ENCODE measurements around the gene OTULINL. TPM values are rescaled to one million over a fixed set of nuclear protein-coding genes. Genes with fewer than 3 reads are reported as not detected.

OTULINL gene
- total RNA-seq, 2 experiments from 2014 or later = 2.6 to 2.7 TPM

DNA sequence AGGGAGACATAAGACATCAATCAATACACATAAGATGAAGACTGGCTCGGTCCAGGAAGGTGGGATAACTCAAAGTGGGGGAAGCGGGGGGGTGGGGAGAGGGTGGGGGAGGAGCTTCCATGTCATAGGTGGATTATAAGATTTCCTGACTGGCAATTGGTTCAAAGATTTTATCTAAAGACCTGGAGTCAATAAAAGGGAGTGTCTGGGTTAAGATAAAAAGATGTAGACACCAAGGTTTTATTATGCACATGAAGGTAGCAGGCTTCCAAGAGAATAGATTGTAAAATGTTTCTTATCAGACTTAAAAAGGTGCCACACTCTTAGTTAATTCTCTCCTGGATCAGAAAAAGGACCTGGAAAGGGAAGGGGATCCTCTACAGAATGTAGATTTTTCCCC lies 25.6 kb upstream of the OTULINL start:
- no peak for TF ChIP-seq CTCF (conservative IDR thresholded peaks at IDR 0.05; ENCODE audit: low read length)
- Histone ChIP-seq H4K20me1 (ENCODE audit: insufficient read depth, low read length) (no peaks in the 10 kb centered on the region), H3K9me2 (ENCODE audit: insufficient read depth, low read length) (no peaks in the 10 kb centered on the region)

GRCh38 chr5:14557203-14557770 lies 24.3 kb upstream of the OTULINL start:
- Histone ChIP-seq H3K36me3 (ENCODE audit: insufficient read depth, low read length) (no peaks in the 10 kb centered on the region), H4K20me1 (ENCODE audit: insufficient read depth, low read length) (no peaks in the 10 kb centered on the region), H3K9me2 (ENCODE audit: insufficient read depth, low read length) (no peaks in the 10 kb centered on the region), H3K27ac (ENCODE audit: low read depth, low read length, poor library complexity, severe bottlenecking) (no peak overlapping the region), H3K4me3 (ENCODE audit: low read depth, low read length, poor library complexity, severe bottlenecking) (no peak overlapping the region), H2AFZ (ENCODE audit: low read length) (no peak overlapping the region), H3K79me2 (ENCODE audit: insufficient read depth, low read depth, low read length) (no peaks in the 10 kb centered on the region), H3K9me3 (ENCODE audit: low read length) (no peaks in the 10 kb centered on the region), H3K4me2 (ENCODE audit: low read length) (no peak overlapping the region), H3K4me1 (ENCODE audit: insufficient read depth, low read length, poor library complexity, severe bottlenecking) (no peaks in the 10 kb centered on the region)
- POLR2A ChIA-PET = interaction anchor here (1.2 kb wide), 1 partner anchor 9 kb away, joined by 3 read pairs; no protein-coding TSS in a partner anchor
- TF ChIP-seq EZH2phosphoT487 (IDR thresholded peaks at IDR 0.05; ENCODE audit: borderline replicate concordance, low read depth, low read length) = no peak
- no peak for TF ChIP-seq CTCF (conservative IDR thresholded peaks at IDR 0.05; ENCODE audit: low read length)
- intact Hi-C loops (cut with micrococcal nuclease; ENCODE audit: unreplicated experiment) = no loop called here
- no peak for DNase-seq (ENCODE audit: low spot score)
- no TSS peak for BruUV-seq (replicated peaks)
- CTCF ChIA-PET (ENCODE audit: unreplicated experiment) = no interaction called here

More for the DNA sequence above, 25.6 kb upstream of the OTULINL start:
- DNase-seq (ENCODE audit: low spot score) = no peak
- Histone ChIP-seq H3K4me1 (ENCODE audit: insufficient read depth, low read length, poor library complexity, severe bottlenecking) (no peaks in the 10 kb centered on the region), H3K4me3 (ENCODE audit: low read depth, low read length, poor library complexity, severe bottlenecking) (no peak overlapping the region), H3K36me3 (ENCODE audit: insufficient read depth, low read length) (no peaks in the 10 kb centered on the region), H3K9me3 (ENCODE audit: low read length) (no peaks in the 10 kb centered on the region), H3K27ac (ENCODE audit: low read depth, low read length, poor library complexity, severe bottlenecking) (no peak overlapping the region), H2AFZ (ENCODE audit: low read length) (no peak overlapping the region), H3K4me2 (ENCODE audit: low read length) (no peak overlapping the region), H3K79me2 (ENCODE audit: insufficient read depth, low read depth, low read length) (no peaks in the 10 kb centered on the region)
- no TSS peak for BruUV-seq (replicated peaks)
- ChIA-PET POLR2A (no interaction called here), CTCF (ENCODE audit: unreplicated experiment) (no interaction called here)
- intact Hi-C loops (cut with micrococcal nuclease; ENCODE audit: unreplicated experiment) = no loop called here

DNA sequence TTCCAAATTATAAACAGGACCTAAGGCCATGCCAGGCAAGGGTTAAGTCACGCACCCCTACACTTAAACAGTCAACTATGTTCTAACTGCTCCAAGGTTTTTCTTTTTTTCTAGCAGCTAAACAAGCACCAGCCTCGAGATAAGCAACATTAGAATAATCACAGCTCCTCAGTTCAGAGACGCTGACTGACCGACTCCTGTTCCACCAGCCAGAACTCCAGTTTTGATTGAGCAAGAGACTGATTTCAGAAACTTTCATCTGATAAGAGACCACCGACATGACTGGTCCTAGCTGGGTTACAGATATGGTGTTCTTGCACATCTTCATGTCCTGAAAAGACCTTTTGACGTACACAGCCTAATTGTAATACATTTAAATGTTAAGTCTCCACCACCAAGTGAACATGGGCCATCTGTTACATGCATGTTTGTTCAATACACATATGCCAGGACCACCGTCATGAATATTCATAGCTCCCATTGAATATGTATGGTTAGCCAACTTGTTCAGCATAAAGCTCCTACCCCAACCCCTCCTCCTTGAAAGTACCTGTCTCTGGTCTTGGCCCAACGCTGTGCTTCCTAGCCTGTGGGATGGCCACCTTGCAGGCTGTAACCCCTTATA lies 23.7 kb upstream of the OTULINL start:
- no TSS peak for BruUV-seq (replicated peaks)
- H3K9me3 ChIP-seq (ENCODE audit: low read length) = no peaks in the 10 kb centered on the region

More for the DNA sequence above, 23.7 kb upstream of the OTULINL start:
- H3K4me3 ChIP-seq (ENCODE audit: low read depth, low read length, poor library complexity, severe bottlenecking) = no peak overlapping the region
- no peak overlapping the region for H3K4me2 ChIP-seq (ENCODE audit: low read length)
- no peak overlapping the region for H3K27ac ChIP-seq (ENCODE audit: low read depth, low read length, poor library complexity, severe bottlenecking)
- DNase-seq (ENCODE audit: low spot score) = no peak
- H2AFZ ChIP-seq (ENCODE audit: low read length) = no peak overlapping the region
- no peak for TF ChIP-seq EZH2phosphoT487 (IDR thresholded peaks at IDR 0.05; ENCODE audit: borderline replicate concordance, low read depth, low read length)
- no peak for TF ChIP-seq CTCF (conservative IDR thresholded peaks at IDR 0.05; ENCODE audit: low read length)
- ChIA-PET POLR2A (interaction anchor here (1.2 kb wide), 1 partner anchor 8 kb away, joined by 3 read pairs; no protein-coding TSS in a partner anchor), CTCF (ENCODE audit: unreplicated experiment) (no interaction called here)
- no peaks in the 10 kb centered on the region for H3K9me2 ChIP-seq (ENCODE audit: insufficient read depth, low read length)
- intact Hi-C loops (cut with micrococcal nuclease; ENCODE audit: unreplicated experiment) = no loop called here
- no peaks in the 10 kb centered on the region for H3K79me2 ChIP-seq (ENCODE audit: insufficient read depth, low read depth, low read length)
- H4K20me1 ChIP-seq (ENCODE audit: insufficient read depth, low read length) = no peaks in the 10 kb centered on the region
- no peaks in the 10 kb centered on the region for H3K4me1 ChIP-seq (ENCODE audit: insufficient read depth, low read length, poor library complexity, severe bottlenecking)
- no peaks in the 10 kb centered on the region for H3K36me3 ChIP-seq (ENCODE audit: insufficient read depth, low read length)
